GM23338 (cell line): ENCODE measurements around the gene CIB1. TPM values are rescaled to one million over a fixed set of nuclear protein-coding genes. Genes with fewer than 3 reads are reported as not detected.
"Not testable (repeated sequence)": the region's sequence is repeated elsewhere in the genome, so short reads cannot be mapped to it uniquely, and the experiment has no call there.

Experiments
- ATAC-seq: fragments of 200-7000 bp; cut with Tn5 transposase; 3 replicates; pipeline ENCODE4 v1.9.1; 2020
- DNase-seq: peaks from one replicate; pipeline ENCODE4 v3.0.0-alpha.2; 2015; ENCODE audit warnings: low spot score
- H2AFZ ChIP-seq: fragments of 200-600 bp; sonication (generic); 2 replicates; pipeline ENCODE4 v1.8.0; 2016; ENCODE audit warnings: antibody characterized with exemption, mild to moderate bottlenecking, moderate library complexity
- H3F3A ChIP-seq: fragments of 200-600 bp; sonication (generic); replicated peaks from 2 replicates; pipeline ENCODE4 v1.8.0; 2017; ENCODE audit warnings: antibody characterized with exemption, mixed run types, low read depth
- H3K27ac ChIP-seq: fragments of 200-600 bp; sonication (generic); 2 replicates; pipeline ENCODE4 v1.6.1; 2016; ENCODE audit warnings: low read depth
- H3K27me3 ChIP-seq: fragments of 200-600 bp; sonication (generic); 2 replicates; pipeline ENCODE4 v1.8.0; 2016; ENCODE audit warnings: mild to moderate bottlenecking, mixed run types, moderate library complexity; ENCODE audit not compliant: insufficient read depth
- H3K36me3 ChIP-seq: fragments of 200-600 bp; sonication (generic); 2 replicates; pipeline ENCODE4 v1.8.0; 2016; ENCODE audit warnings: mild to moderate bottlenecking; ENCODE audit not compliant: insufficient read depth
- H3K4me1 ChIP-seq: fragments of 200-600 bp; sonication (generic); 2 replicates; pipeline ENCODE4 v1.8.0; 2016; ENCODE audit warnings: mild to moderate bottlenecking, moderate library complexity; ENCODE audit not compliant: insufficient read depth
- H3K4me2 ChIP-seq: fragments of 200-600 bp; sonication (generic); 2 replicates; pipeline ENCODE4 v1.7.1; 2017; ENCODE audit warnings: mixed run types
- H3K4me3 ChIP-seq: fragments of 200-600 bp; sonication (generic); 2 replicates; pipeline ENCODE4 v1.6.1; 2016; ENCODE audit warnings: mixed run types
- H3K79me2 ChIP-seq: fragments of 200-600 bp; sonication (generic); replicated peaks from 2 replicates; pipeline ENCODE4 v1.8.0; 2017; ENCODE audit warnings: mild to moderate bottlenecking; ENCODE audit not compliant: insufficient read depth
- H3K9me2 ChIP-seq: fragments of 200-600 bp; sonication (generic); 2 replicates; pipeline ENCODE4 v1.8.0; 2017; ENCODE audit not compliant: insufficient read depth
- H4K20me1 ChIP-seq: fragments of 200-600 bp; sonication (generic); replicated peaks from 2 replicates; pipeline ENCODE4 v1.8.0; 2017; ENCODE audit warnings: mild to moderate bottlenecking; ENCODE audit not compliant: insufficient read depth
- H3K27ac Mint-ChIP-seq: 2 replicates; pipeline ENCODE4 v1.8.0; 2020; ENCODE audit warnings: inconsistent platforms, mild to moderate bottlenecking, moderate library complexity, mixed read lengths
- H3K27me3 Mint-ChIP-seq: 3 replicates; pipeline ENCODE4 v1.8.0; 2022; ENCODE audit warnings: low read depth, mild to moderate bottlenecking, moderate library complexity, mixed read lengths, inconsistent platforms; ENCODE audit not compliant: insufficient read depth, poor library complexity
- H3K36me3 Mint-ChIP-seq: 3 replicates; pipeline ENCODE4 v1.8.0; 2021; ENCODE audit warnings: low read depth, mild to moderate bottlenecking, inconsistent platforms, moderate library complexity, mixed read lengths
- H3K4me1 Mint-ChIP-seq: 3 replicates; pipeline ENCODE4 v1.8.0; 2020; ENCODE audit warnings: mild to moderate bottlenecking, inconsistent platforms, mixed read lengths
- H3K4me3 Mint-ChIP-seq: 3 replicates; pipeline ENCODE4 v1.8.0; 2021; ENCODE audit warnings: moderate library complexity, mild to moderate bottlenecking, inconsistent platforms, mixed read lengths
- H3K9me3 Mint-ChIP-seq: 3 replicates; pipeline ENCODE4 v1.8.0; 2020; ENCODE audit warnings: moderate library complexity, mild to moderate bottlenecking, inconsistent platforms, mixed read lengths
- CREB1 ChIP-seq: fragments of 250-450 bp; sonication (Bioruptor Pico); IDR thresholded peaks from 2 replicates; pipeline ENCODE4 v1.5.0; 2020; ENCODE audit warnings: low read depth, mild to moderate bottlenecking, moderate library complexity
- NANOG ChIP-seq: IDR thresholded peaks from 2 replicates; pipeline ENCODE4 v1.6.1; 2016; ENCODE audit warnings: antibody characterized with exemption, borderline replicate concordance
- POLR2AphosphoS5 ChIP-seq: IDR thresholded peaks from 2 replicates; pipeline ENCODE4 v1.6.1; 2016; ENCODE audit warnings: antibody characterized with exemption, low read depth
- ZNF114 ChIP-seq: fragments of 250-450 bp; sonication (Bioruptor Pico); IDR thresholded peaks from 2 replicates; pipeline ENCODE4 v1.5.0; 2020; ENCODE audit warnings: mild to moderate bottlenecking, moderate library complexity
- polyA plus RNA-seq: library from polyadenylated mRNA; unstranded; fragments of >200 nt; fragmentation: Nextera tagmentation; extraction: Ambion mirVana; gene quantifications from 2 replicates; pipeline ENCODE4 v1.2.1, GENCODE V29; 2016
- total RNA-seq: library from RNA; depleted of rRNA; stranded (reverse); fragments of >200 nt; shearing (Covaris generic); gene quantifications from 2 replicates; pipeline ENCODE4 v1.2.3, GENCODE V29; 2014
- TF ChIP-seq, protein P1 (sequence below): IDR thresholded peaks from one replicate; pipeline ENCODE4 v1.6.1; 2018; ENCODE audit warnings: antibody characterized with exemption; ENCODE audit not compliant: unreplicated experiment

The CIB1 gene
- total and polyA plus RNA-seq, 2 experiments from 2014 or later, result 9.8 to 35.9 TPM

DNA sequence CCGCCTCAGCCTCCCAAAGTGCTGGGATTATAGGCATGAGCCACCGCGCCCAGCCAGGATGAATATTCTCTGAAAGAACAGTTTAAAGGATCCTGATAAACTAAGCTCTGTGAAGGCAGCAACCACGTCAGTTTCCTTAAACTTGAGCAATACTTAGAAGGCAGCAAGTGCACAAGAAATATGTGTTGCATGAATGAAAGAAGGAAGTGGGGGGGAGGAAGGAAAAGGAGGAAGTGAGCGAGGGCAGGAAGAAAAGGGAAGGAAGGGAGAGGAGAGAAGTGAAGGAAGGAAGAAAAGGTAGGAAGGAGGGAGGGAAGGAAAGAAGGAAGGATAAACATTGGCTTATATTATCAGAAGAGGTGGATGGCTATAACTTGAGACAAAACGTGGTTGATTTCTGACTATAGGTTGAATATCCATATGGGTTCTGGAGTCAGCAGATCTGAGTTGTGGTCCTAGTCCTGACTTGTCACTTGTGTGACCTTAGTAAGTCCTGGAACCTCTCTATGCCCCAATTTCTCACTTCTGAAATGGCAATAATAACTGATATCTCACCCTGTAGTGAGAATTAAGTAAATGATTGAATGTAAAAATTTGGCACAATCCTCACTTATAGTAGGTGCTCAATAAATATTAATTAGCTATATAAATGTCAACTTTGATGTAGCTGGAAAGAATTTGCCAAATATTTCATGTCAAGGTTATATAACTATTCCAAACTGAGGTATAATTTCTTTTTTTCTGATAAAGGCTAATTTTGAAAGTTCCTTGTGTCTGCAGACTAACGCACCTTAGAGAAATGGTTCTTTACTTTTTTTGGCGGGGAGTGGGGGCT, 44.6 kb downstream of the CIB1 start:
- Histone ChIP-seq H3K9me2 (no peaks in the 10 kb centered on the region), H3K27ac (no peak overlapping the region), H3K27me3 (no peaks in the 10 kb centered on the region), H3K79me2 (no peaks in the 10 kb centered on the region), H3K36me3 (no peaks in the 10 kb centered on the region), H4K20me1 (no peaks in the 10 kb centered on the region), H2AFZ (no peak overlapping the region), H3K4me1 (peaks cover 8% of the 10 kb centered on the region), H3K4me3 (no peak overlapping the region), H3K4me2 (no peak overlapping the region), H3F3A (peaks cover 10% of the 10 kb centered on the region)
- H3K4me1 Mint-ChIP-seq, result peaks cover 26% of the 10 kb centered on the region
- H3K9me3 Mint-ChIP-seq, result no peaks in the 10 kb centered on the region
- TF ChIP-seq ZNF114 (CRISPR knock-in tag), result no peak
- TF ChIP-seq POLR2AphosphoS5, result no peak
- peaks cover 12% of the 10 kb centered on the region for H3K27me3 Mint-ChIP-seq
- no peak overlapping the region for H3K4me3 Mint-ChIP-seq
- no peak overlapping the region for H3K27ac Mint-ChIP-seq
- DNase-seq (no peak), ATAC-seq (no peak)
- no peaks in the 10 kb centered on the region for H3K36me3 Mint-ChIP-seq

DNA sequence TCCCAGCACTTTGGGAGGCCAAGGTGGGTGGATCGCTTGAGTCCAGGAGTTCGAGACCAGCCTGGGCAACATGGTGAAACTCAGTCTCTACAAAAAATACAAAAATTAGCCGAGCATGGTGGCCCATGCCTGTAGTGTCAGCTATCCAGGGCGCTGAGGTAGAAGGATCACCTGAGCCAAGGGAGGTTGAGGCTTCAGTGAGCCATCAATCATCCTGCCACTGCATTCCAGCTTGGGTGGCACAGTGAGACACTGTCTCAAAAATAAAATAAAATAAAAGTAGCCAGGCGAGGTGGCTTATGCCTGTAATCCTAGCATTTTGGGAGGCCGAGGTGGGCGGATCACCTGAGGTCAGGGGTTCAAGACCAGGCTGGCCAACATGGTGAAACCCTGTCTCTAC, 45.7 kb downstream of the CIB1 start:
- not testable (repeated sequence) for H3K27ac Mint-ChIP-seq
- H3K4me1 ChIP-seq, result peaks cover 12% of the 10 kb centered on the region

DNA sequence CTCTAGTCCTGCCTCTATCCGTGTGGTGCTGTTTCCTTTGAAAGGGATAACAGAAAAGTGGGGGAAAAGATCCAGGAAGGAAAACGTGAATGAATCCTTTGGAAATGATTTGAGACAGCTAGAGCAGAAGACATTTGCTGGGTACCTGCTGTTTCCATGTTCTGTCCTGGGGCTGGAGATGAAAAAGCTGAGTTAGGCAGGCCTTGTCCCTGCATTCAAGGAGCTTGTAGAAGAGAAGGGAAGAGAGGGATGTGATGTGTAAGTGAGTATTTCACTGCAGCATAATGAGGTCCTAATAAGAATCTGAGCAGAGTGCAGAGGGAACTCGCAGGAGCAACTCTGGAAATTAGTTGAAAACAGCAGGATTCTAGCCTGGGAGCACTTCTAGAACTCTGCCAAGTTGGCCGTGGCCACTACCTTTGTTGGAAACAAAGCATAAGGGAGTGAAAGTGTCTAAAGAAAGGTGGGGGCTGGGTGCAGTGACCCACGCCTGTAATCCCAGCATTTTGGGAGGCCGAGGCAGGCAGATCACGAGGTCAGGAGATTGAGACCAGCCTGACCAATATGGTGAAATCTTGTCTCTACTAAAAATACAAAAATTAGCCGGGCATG, 46.4 kb downstream of the CIB1 start:
- no peaks in the 10 kb centered on the region for H3K79me2 ChIP-seq
- H3K27ac Mint-ChIP-seq, result no peak overlapping the region
- H4K20me1 ChIP-seq, result no peaks in the 10 kb centered on the region
- peaks cover 11% of the 10 kb centered on the region for H3F3A ChIP-seq
- H3K36me3 Mint-ChIP-seq, result no peaks in the 10 kb centered on the region
- no peaks in the 10 kb centered on the region for H3K9me2 ChIP-seq
- H3K36me3 ChIP-seq, result no peaks in the 10 kb centered on the region
- peaks cover 8% of the 10 kb centered on the region for H3K27me3 Mint-ChIP-seq
- H3K4me2 ChIP-seq, result no peak overlapping the region
- H3K4me3 ChIP-seq, result no peak overlapping the region
- H3K27ac ChIP-seq, result no peak overlapping the region
- H3K4me3 Mint-ChIP-seq, result no peak overlapping the region
- TF ChIP-seq NANOG (no peak), CREB1 (CRISPR knock-in tag) (no peak)
- TF ChIP-seq, protein P1, sequence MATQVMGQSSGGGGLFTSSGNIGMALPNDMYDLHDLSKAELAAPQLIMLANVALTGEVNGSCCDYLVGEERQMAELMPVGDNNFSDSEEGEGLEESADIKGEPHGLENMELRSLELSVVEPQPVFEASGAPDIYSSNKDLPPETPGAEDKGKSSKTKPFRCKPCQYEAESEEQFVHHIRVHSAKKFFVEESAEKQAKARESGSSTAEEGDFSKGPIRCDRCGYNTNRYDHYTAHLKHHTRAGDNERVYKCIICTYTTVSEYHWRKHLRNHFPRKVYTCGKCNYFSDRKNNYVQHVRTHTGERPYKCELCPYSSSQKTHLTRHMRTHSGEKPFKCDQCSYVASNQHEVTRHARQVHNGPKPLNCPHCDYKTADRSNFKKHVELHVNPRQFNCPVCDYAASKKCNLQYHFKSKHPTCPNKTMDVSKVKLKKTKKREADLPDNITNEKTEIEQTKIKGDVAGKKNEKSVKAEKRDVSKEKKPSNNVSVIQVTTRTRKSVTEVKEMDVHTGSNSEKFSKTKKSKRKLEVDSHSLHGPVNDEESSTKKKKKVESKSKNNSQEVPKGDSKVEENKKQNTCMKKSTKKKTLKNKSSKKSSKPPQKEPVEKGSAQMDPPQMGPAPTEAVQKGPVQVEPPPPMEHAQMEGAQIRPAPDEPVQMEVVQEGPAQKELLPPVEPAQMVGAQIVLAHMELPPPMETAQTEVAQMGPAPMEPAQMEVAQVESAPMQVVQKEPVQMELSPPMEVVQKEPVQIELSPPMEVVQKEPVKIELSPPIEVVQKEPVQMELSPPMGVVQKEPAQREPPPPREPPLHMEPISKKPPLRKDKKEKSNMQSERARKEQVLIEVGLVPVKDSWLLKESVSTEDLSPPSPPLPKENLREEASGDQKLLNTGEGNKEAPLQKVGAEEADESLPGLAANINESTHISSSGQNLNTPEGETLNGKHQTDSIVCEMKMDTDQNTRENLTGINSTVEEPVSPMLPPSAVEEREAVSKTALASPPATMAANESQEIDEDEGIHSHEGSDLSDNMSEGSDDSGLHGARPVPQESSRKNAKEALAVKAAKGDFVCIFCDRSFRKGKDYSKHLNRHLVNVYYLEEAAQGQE, result no peak
- H2AFZ ChIP-seq, result no peak overlapping the region
- peaks cover 30% of the 10 kb centered on the region for H3K4me1 Mint-ChIP-seq
- DNase-seq, result no peak
- H3K27me3 ChIP-seq, result no peaks in the 10 kb centered on the region
- H3K9me3 Mint-ChIP-seq, result no peaks in the 10 kb centered on the region
- peaks cover 12% of the 10 kb centered on the region for H3K4me1 ChIP-seq
- ATAC-seq, result no peak

More for the DNA sequence above, 45.7 kb downstream of the CIB1 start:
- H3K27me3 ChIP-seq, H3K36me3 ChIP-seq, H3K9me3 Mint-ChIP-seq, ATAC-seq, DNase-seq, H2AFZ ChIP-seq, H3K79me2 ChIP-seq, H3K27ac ChIP-seq, H3K36me3 Mint-ChIP-seq, H3K9me2 ChIP-seq, H3K4me2 ChIP-seq, H3K4me3 Mint-ChIP-seq, H4K20me1 ChIP-seq, H3K4me3 ChIP-seq: not testable (repeated sequence)
- peaks cover 11% of the 10 kb centered on the region for H3F3A ChIP-seq
- H3K4me1 Mint-ChIP-seq, result peaks cover 30% of the 10 kb centered on the region
- H3K27me3 Mint-ChIP-seq, result peaks cover 10% of the 10 kb centered on the region
